Lower leg skin (tissue), 3 donors: ENCODE measurements around the gene CHEK2.

Experiments
- POLR2A ChIP-seq, 2 donors: fragments of 450-650 bp; IDR thresholded peaks; one replicate each; pipeline ENCODE4 v1.6.1; 2016 to 2017; ENCODE audit warnings: antibody characterized with exemption in 2 of 2, mild to moderate bottlenecking in 1 of 2, moderate library complexity in 1 of 2
- TF ChIP-seq, protein P1 (sequence below), 3 donors: fragments of 450-650 bp; IDR thresholded peaks; one replicate each; pipeline ENCODE4 v1.5.1; 2016; ENCODE audit warnings: antibody characterized with exemption in 3 of 3, mild to moderate bottlenecking in 3 of 3, moderate library complexity in 2 of 3

GRCh38 chr22:28768701-28769393, 27.2 kb upstream of the CHEK2 start:
- TF ChIP-seq, protein P1, sequence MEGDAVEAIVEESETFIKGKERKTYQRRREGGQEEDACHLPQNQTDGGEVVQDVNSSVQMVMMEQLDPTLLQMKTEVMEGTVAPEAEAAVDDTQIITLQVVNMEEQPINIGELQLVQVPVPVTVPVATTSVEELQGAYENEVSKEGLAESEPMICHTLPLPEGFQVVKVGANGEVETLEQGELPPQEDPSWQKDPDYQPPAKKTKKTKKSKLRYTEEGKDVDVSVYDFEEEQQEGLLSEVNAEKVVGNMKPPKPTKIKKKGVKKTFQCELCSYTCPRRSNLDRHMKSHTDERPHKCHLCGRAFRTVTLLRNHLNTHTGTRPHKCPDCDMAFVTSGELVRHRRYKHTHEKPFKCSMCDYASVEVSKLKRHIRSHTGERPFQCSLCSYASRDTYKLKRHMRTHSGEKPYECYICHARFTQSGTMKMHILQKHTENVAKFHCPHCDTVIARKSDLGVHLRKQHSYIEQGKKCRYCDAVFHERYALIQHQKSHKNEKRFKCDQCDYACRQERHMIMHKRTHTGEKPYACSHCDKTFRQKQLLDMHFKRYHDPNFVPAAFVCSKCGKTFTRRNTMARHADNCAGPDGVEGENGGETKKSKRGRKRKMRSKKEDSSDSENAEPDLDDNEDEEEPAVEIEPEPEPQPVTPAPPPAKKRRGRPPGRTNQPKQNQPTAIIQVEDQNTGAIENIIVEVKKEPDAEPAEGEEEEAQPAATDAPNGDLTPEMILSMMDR (IDR thresholded peaks at IDR 0.05), result no peak
- TF ChIP-seq POLR2A (IDR thresholded peaks at IDR 0.05), result no peak
